H1 (cell line): Measurements from ENCODE around the gene GRID2. TPM values are rescaled to one million over a fixed set of nuclear protein-coding genes. Genes with fewer than 3 reads are reported as not detected.

Experiments
- CTCF ChIA-PET: fragments of 300-600 bp; sonication (Branson Sonifier 250); formaldehyde crosslinking; loops from one replicate; lab custom pipeline; 2021; ENCODE audit not compliant: partially characterized antibody; lab: Charles Lee
- POLR2A ChIA-PET: fragments of 300-600 bp; sonication (Branson Sonifier 250); formaldehyde crosslinking; loops from one replicate; lab custom pipeline; 2021; ENCODE audit warnings: inconsistent platforms; ENCODE audit not compliant: partially characterized antibody; lab: Charles Lee
- DNase-seq, 2 experiments: peaks; one replicate each; pipeline versions ENCODE4 v3.0.0 to v3.0.0-alpha.2; 2010 to 2022; ENCODE audit warnings: low spot score in 2 of 2, low read depth in 1 of 2, mixed read lengths in 1 of 2
- FAIRE-seq: peaks from 2 replicates; lab custom pipeline; 2011; peaks lifted over from hg19 to GRCh38; lab: Jason Lieb, UNC
- H2AFZ ChIP-seq: 2 replicates; pipeline ENCODE4 v1.8.1; 2012; ENCODE audit warnings: low read length, inconsistent platforms
- H2AK5ac ChIP-seq: 2 replicates; pipeline ENCODE4 v1.6.1; 2013; ENCODE audit warnings: low read depth, low read length
- H2BK120ac ChIP-seq: replicated peaks from 2 replicates; pipeline ENCODE3; 2013; ENCODE audit warnings: low read depth, low read length, inconsistent platforms
- H2BK12ac ChIP-seq: 2 replicates; pipeline ENCODE4 v1.6.1; 2013; ENCODE audit warnings: low read depth, low read length
- H2BK15ac ChIP-seq: 2 replicates; pipeline ENCODE4 v1.6.1; 2013; ENCODE audit warnings: low read length
- H2BK20ac ChIP-seq: 2 replicates; pipeline ENCODE4 v1.6.1; 2013; ENCODE audit warnings: low read length
- H2BK5ac ChIP-seq: 2 replicates; pipeline ENCODE4 v1.6.1; 2013; ENCODE audit warnings: low read depth, low read length
- H3K14ac ChIP-seq: 2 replicates; pipeline ENCODE4 v1.6.1; 2013; ENCODE audit warnings: inconsistent platforms; ENCODE audit not compliant: insufficient read length
- H3K18ac ChIP-seq: 2 replicates; pipeline ENCODE4 v1.6.1; 2013; ENCODE audit warnings: low read length; ENCODE audit errors: extremely low read depth
- H3K23ac ChIP-seq: 2 replicates; pipeline ENCODE4 v1.6.1; 2013; ENCODE audit warnings: inconsistent platforms; ENCODE audit not compliant: insufficient read length
- H3K23me2 ChIP-seq: 2 replicates; pipeline ENCODE4 v1.6.1; 2013; ENCODE audit warnings: low read depth, low read length
- H3K27ac ChIP-seq: 2 replicates; pipeline ENCODE4 v1.6.1; 2011; ENCODE audit warnings: low read depth, low read length, inconsistent platforms
- H3K27me3 ChIP-seq, 4 experiments: replicated peaks in 1 of 4; 1 replicate in 1 of 4; 2 replicates in 3 of 4; pipeline versions ENCODE4 v1.6.1 to v1.8.1; 2011 to 2013; ENCODE audit warnings: low read length in 3 of 4, mild to moderate bottlenecking in 3 of 4, inconsistent platforms in 2 of 4, mixed read lengths in 2 of 4, moderate library complexity in 1 of 4; ENCODE audit not compliant: control insufficient read depth in 3 of 4, insufficient read depth in 3 of 4; ENCODE audit errors: extremely low read depth in 1 of 4
- H3K36me3 ChIP-seq, 4 experiments: 2 replicates each; pipeline versions ENCODE4 v1.6.1 to v1.8.1; 2011 to 2013; ENCODE audit warnings: mild to moderate bottlenecking in 4 of 4, low read length in 3 of 4, moderate library complexity in 2 of 4, control low read depth in 1 of 4, inconsistent platforms in 1 of 4; ENCODE audit not compliant: insufficient read depth in 4 of 4, control insufficient read depth in 2 of 4
- H3K4ac ChIP-seq: replicated peaks from 2 replicates; pipeline ENCODE3; 2013; ENCODE audit warnings: low read length, low read depth, mixed read lengths, inconsistent platforms; ENCODE audit not compliant: insufficient read length
- H3K4me1 ChIP-seq, 4 experiments: replicated peaks in 1 of 4; 1 replicate in 1 of 4; 2 replicates in 3 of 4; pipeline versions ENCODE4 v1.6.1 to v1.8.1; 2011 to 2013; ENCODE audit warnings: low read length in 3 of 4, inconsistent platforms in 2 of 4, mixed read lengths in 1 of 4; ENCODE audit not compliant: insufficient read depth in 4 of 4, control insufficient read depth in 3 of 4
- H3K4me2 ChIP-seq, 2 experiments: 2 replicates each; pipeline versions ENCODE4 v1.6.1 to v1.8.1; 2011 to 2013; ENCODE audit warnings: low read depth in 2 of 2, low read length in 2 of 2, control low read depth in 1 of 2, inconsistent platforms in 1 of 2, mild to moderate bottlenecking in 1 of 2; ENCODE audit not compliant: insufficient read depth in 1 of 2
- H3K4me3 ChIP-seq, 4 experiments: fragments of 200-600, 300-600 bp in 1 of 4; sonication (generic), shearing (Covaris generic), sonication (Bioruptor Twin) in 1 of 4; 2 replicates each; pipeline versions ENCODE4 v1.5.1 to v1.8.1; 2011 to 2016; ENCODE audit warnings: low read length in 4 of 4, low read depth in 3 of 4, control low read depth in 2 of 4, inconsistent platforms in 2 of 4, mild to moderate bottlenecking in 2 of 4, mixed read lengths in 1 of 4, moderate library complexity in 1 of 4; ENCODE audit not compliant: insufficient read depth in 2 of 4; ENCODE audit errors: extremely low read depth in 1 of 4
- H3K56ac ChIP-seq: replicated peaks from 2 replicates; pipeline ENCODE3; 2013; ENCODE audit warnings: low read depth, mild to moderate bottlenecking, mixed read lengths, low read length, inconsistent platforms; ENCODE audit not compliant: insufficient read length
- H3K79me1 ChIP-seq: 2 replicates; pipeline ENCODE4 v1.6.1; 2013; ENCODE audit warnings: low read depth, low read length, control low read depth
- H3K79me2 ChIP-seq, 2 experiments: 2 replicates each; pipeline versions ENCODE4 v1.6.1 to v1.8.1; 2012 to 2013; ENCODE audit warnings: low read length in 2 of 2, mild to moderate bottlenecking in 2 of 2, inconsistent platforms in 1 of 2; ENCODE audit not compliant: insufficient read depth in 2 of 2, control insufficient read depth in 1 of 2
- H3K9ac ChIP-seq, 4 experiments: replicated peaks in 1 of 4; 1 replicate in 1 of 4; 2 replicates in 3 of 4; pipeline versions ENCODE4 v1.6.1 to v1.8.1; 2011 to 2013; ENCODE audit warnings: low read depth in 3 of 4, low read length in 3 of 4, control low read depth in 2 of 4, mild to moderate bottlenecking in 2 of 4, moderate library complexity in 2 of 4, inconsistent platforms in 1 of 4; ENCODE audit errors: extremely low read depth in 1 of 4
- H3K9me3 ChIP-seq, 2 experiments: 2 replicates each; pipeline versions ENCODE4 v1.6.1 to v1.8.1; 2012 to 2013; ENCODE audit warnings: mild to moderate bottlenecking in 2 of 2, moderate library complexity in 2 of 2, control low read depth in 1 of 2, inconsistent platforms in 1 of 2, low read depth in 1 of 2, low read length in 1 of 2, mixed read lengths in 1 of 2; ENCODE audit not compliant: insufficient read depth in 2 of 2
- H4K20me1 ChIP-seq, 2 experiments: replicated peaks in 1 of 2; 2 replicates each; pipeline versions ENCODE3 to v1.8.1; 2011 to 2013; ENCODE audit warnings: inconsistent platforms in 2 of 2, low read length in 2 of 2, mild to moderate bottlenecking in 1 of 2; ENCODE audit not compliant: insufficient read depth in 2 of 2, control insufficient read depth in 1 of 2
- H4K5ac ChIP-seq: 2 replicates; pipeline ENCODE4 v1.6.1; 2013; ENCODE audit warnings: low read length, low read depth, mixed read lengths, inconsistent platforms; ENCODE audit not compliant: insufficient read length
- H4K8ac ChIP-seq: 2 replicates; pipeline ENCODE4 v1.8.0; 2013; ENCODE audit warnings: mild to moderate bottlenecking, moderate library complexity, low read length, inconsistent platforms; ENCODE audit not compliant: insufficient read depth; ENCODE audit errors: extremely low read depth
- H4K91ac ChIP-seq: replicated peaks from 2 replicates; pipeline ENCODE3; 2013; ENCODE audit warnings: low read length, mixed read lengths, inconsistent platforms; ENCODE audit not compliant: insufficient read length
- ATF3 ChIP-seq: IDR thresholded peaks from 2 replicates; pipeline ENCODE4 v1.6.1; 2011; ENCODE audit warnings: low read depth, mild to moderate bottlenecking, low read length; ENCODE audit not compliant: insufficient read depth
- CBX8 ChIP-seq: fragments of 300-800, 300-1000 bp; sonication (generic); IDR thresholded peaks from 2 replicates; pipeline ENCODE4 v1.7.1; 2016; ENCODE audit warnings: low read depth, low read length, borderline replicate concordance
- MAX ChIP-seq: IDR thresholded peaks from 2 replicates; pipeline ENCODE4 v1.6.1; 2012; ENCODE audit warnings: inconsistent platforms
- SP4 ChIP-seq: IDR thresholded peaks from 2 replicates; pipeline ENCODE4 v1.6.1; 2012; ENCODE audit warnings: low read length, inconsistent platforms
- TBP ChIP-seq: IDR thresholded peaks from 2 replicates; pipeline ENCODE4 v1.6.1; 2011; ENCODE audit warnings: low read depth, low read length, improper control_type of control experiment
- TEAD4 ChIP-seq: IDR thresholded peaks from 2 replicates; pipeline ENCODE4 v1.6.1; 2012; ENCODE audit warnings: low read depth, low read length, inconsistent platforms, mixed read lengths
- WGBS, 2 experiments: shearing (Covaris generic) in 1 of 2; methylation state at CpG; one replicate each; pipeline versions ENCODE4 v1.1.6 to v1.1.7; 2013 to 2015; ENCODE audit warnings: low lambda C conversion rate in 2 of 2, mixed read lengths in 2 of 2, inconsistent platforms in 1 of 2, low coverage in 1 of 2, missing lambda C conversion rate in 1 of 2; ENCODE audit not compliant: insufficient replicate concordance in 2 of 2, insufficient coverage in 1 of 2, insufficient read length in 1 of 2; ENCODE audit errors: extremely low coverage in 1 of 2, missing lambda C conversion rate in 1 of 2; 5-methylcytosine and 5-hydroxymethylcytosine counted together
- polyA plus RNA-seq, 7 experiments: library from polyadenylated mRNA; depleted of rRNA in 3 of 7; stranded (reverse) in 5 of 7; unstranded in 2 of 7; fragments of >200 nt in 5 of 7; fragments of 200-250 nt in 2 of 7; gene quantifications; 1 replicate in 5 of 7; 2 replicates in 1 of 7; 4 replicates in 1 of 7; pipeline versions ENCODE4 v1.2.1 to v1.2.3, GENCODE V29; 2011 to 2013; ENCODE audit warnings: missing spikeins in 2 of 7, mixed read lengths in 2 of 7
- total RNA-seq: library from RNA; stranded (reverse); fragmentation: NEBNext Ultra II Directional; extraction: Animal tissue kit (Norgen Biotek cat#: 25700); gene quantifications from 2 replicates; pipeline ENCODE4 v1.2.1, GENCODE V29; 2021

The GRID2 gene
- total and polyA plus RNA-seq, 2 of the 8 experiments (the other 6 are each of a cell fraction or from before 2014, with no cell fraction given), result 31.1 to 81.9 TPM

DNA sequence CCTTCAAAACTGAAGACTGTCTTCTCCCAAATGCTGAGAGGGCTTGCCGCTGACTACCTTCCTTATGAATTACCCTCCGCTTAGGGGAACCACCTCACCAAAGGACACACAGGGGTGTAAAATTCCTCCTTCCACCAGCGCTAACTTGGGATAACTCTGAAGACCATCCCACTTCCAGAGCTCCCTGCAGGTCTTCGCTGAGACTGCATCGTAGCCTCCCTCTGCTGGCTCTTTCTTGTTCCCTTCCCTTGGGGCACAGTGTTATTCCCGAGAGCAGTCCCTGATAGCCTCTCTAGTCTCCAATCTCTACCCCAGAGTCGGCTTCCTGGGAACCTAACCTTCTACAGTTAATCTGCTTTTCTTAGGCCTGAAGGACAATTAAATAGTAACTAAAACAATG, 799.3 kb downstream of the GRID2 start:
- no peak overlapping the region for H3K23ac ChIP-seq
- no peak overlapping the region for H3K4ac ChIP-seq
- no peak overlapping the region for H2BK20ac ChIP-seq
- H3K79me2 ChIP-seq, result no peaks in the 10 kb centered on the region; a peak in 1 of 4 replicates
- FAIRE-seq, result no peak
- no peaks in the 10 kb centered on the region for H3K23me2 ChIP-seq
- H3K4me1 ChIP-seq, result no peaks in the 10 kb centered on the region
- H3K9me3 ChIP-seq, result no peaks in the 10 kb centered on the region
- H4K91ac ChIP-seq, result no peak overlapping the region
- peaks cover 0 to 5% (median 0%) of the 10 kb centered on the region in 4 experiments; a peak in 2 of 8 replicates for H3K36me3 ChIP-seq
- no peaks in the 10 kb centered on the region for H3K79me1 ChIP-seq
- 92% methylated on average over 7 of the region's 7 CpGs; no CpG with 5 or more reads in 1 of the 2 experiments for WGBS, 2 experiments
- no peak overlapping the region; the same call in 1 of the 2 replicates for H3K27ac ChIP-seq
- no peak overlapping the region for H3K9ac ChIP-seq
- no peak overlapping the region for H4K5ac ChIP-seq
- DNase-seq, result no peak
- ChIA-PET POLR2A (interaction anchor here (0.8 kb wide), 1 partner anchor 10 kb away, joined by 4 read pairs; no protein-coding TSS in a partner anchor), CTCF (no interaction called here)
- no peaks in the 10 kb centered on the region for H4K20me1 ChIP-seq
- no peak overlapping the region for H2AFZ ChIP-seq
- no peak overlapping the region for H2AK5ac ChIP-seq
- no peak overlapping the region for H2BK15ac ChIP-seq
- no peak overlapping the region for H3K4me2 ChIP-seq
- H3K14ac ChIP-seq, result no peak overlapping the region
- no peak overlapping the region for H3K4me3 ChIP-seq
- H2BK12ac ChIP-seq, result no peak overlapping the region
- no peak overlapping the region for H2BK5ac ChIP-seq
- H3K56ac ChIP-seq, result no peak overlapping the region
- H4K8ac ChIP-seq, result no peak overlapping the region
- H2BK120ac ChIP-seq, result no peak overlapping the region
- H3K18ac ChIP-seq, result no peak overlapping the region
- no peaks in the 10 kb centered on the region for H3K27me3 ChIP-seq
- TF ChIP-seq CBX8 (no peak), SP4 (no peak), ATF3 (no peak), TEAD4 (no peak), MAX (no peak), TBP (no peak)
